GM03348 (cell line): ENCODE results near the gene PRSS35.
A peak's percentile ranks its signal among the peaks of the same experiment; 100 is the strongest.
"Not testable (repeated sequence)": the region's sequence is repeated elsewhere in the genome, so short reads cannot be mapped to it uniquely, and the experiment has no call there.

Source experiments
- DNase-seq: peaks from one replicate; pipeline ENCODE4 v3.0.0; 2012; ENCODE audit warnings: low spot score

Gene PRSS35

GRCh38 chr6:83518816-83519480, 6.6 kb downstream of the PRSS35 start:
- peak; percentile 58 for DNase-seq

- DNase-seq = peak; percentile 57
Measured at GRCh38 chr6:83536034-83536646, 23.8 kb downstream of the PRSS35 start.

- DNase-seq = no peak
Measured at GRCh38 chr6:83536647-83537589, 24.6 kb downstream of the PRSS35 start.

- no peak for DNase-seq
Measured at GRCh38 chr6:83539678-83540077, 27.3 kb downstream of the PRSS35 start.

- DNase-seq = no peak
Measured at GRCh38 chr6:83546636-83547035, 34.3 kb downstream of the PRSS35 start.

GRCh38 chr6:83550482-83550881, 38.1 kb downstream of the PRSS35 start:
- not testable (repeated sequence) for DNase-seq

- DNase-seq = not testable (repeated sequence)
Measured at GRCh38 chr6:83551748-83552147, 39.4 kb downstream of the PRSS35 start.

- no peak for DNase-seq
Measured at GRCh38 chr6:83556871-83557270, 44.5 kb downstream of the PRSS35 start.

- no peak for DNase-seq
Measured at GRCh38 chr6:83558975-83559374, 46.6 kb downstream of the PRSS35 start.

GRCh38 chr6:83571663-83572185, 59.4 kb downstream of the PRSS35 start:
- DNase-seq = not testable (repeated sequence)

GRCh38 chr6:83574783-83575182, 62.4 kb downstream of the PRSS35 start:
- no peak for DNase-seq
